Kidney tubule cell (primary cell): ENCODE measurements around the gene DPH6.
"Not testable (repeated sequence)": the region's sequence is repeated elsewhere in the genome, so short reads cannot be mapped to it uniquely, and the experiment has no call there.

Source experiments
- DNase-seq: peaks from one replicate; pipeline ENCODE4 v3.0.0-alpha.2; 2018; ENCODE audit warnings: low spot score

DPH6 gene

DNA sequence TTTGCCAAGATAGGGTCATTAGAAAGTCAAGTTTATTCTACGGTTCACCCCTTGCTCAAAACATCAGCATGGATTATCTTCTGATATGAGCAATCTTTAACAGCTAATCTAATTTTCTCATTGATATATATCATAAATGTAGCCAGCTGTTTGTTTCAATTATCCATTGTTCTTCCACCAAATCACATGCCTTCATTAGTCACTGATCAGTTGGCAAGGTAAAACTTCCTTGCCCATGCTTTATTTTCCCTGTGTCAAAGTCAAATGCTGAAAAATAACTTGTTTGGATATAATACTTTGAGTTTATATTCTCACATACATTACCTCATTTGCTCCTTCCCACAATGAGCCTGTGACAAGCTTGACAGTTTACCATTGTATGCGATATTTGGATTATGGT lies 60.6 kb downstream of the DPH6 start:
- no peak for DNase-seq

DNA sequence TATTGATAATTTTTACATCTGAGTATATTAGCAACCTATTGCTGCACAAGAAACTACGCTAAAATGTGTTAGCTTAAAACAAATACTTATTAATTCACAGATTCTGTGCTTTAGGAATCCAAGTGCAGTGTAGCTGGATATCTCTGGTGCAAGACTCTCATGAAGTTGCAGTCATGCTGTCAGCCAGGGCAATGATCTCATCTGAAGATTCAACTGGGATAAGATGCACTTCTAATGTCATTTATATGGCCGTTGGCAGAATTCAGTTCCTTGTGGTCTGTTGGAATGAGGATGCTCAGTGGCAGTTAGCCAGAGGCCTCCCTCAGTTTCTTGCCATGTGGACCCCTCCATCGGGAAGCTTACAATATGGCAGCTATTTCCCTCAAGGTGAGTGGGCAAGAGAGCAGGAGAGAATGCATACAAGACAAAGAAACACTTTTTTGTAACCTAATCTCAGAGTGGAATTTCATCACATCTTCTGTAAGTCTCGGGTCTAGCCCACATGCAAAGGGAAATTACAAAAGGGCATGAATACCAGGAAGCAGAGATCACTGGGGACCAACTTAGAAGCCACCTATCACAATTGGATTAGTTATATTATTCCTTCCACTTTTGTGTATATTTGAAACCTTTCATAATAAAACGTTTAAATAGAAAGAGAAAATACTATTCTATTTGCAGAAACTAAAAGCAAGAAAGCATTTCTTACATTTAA lies 61.6 kb downstream of the DPH6 start:
- DNase-seq, result no peak

DNA sequence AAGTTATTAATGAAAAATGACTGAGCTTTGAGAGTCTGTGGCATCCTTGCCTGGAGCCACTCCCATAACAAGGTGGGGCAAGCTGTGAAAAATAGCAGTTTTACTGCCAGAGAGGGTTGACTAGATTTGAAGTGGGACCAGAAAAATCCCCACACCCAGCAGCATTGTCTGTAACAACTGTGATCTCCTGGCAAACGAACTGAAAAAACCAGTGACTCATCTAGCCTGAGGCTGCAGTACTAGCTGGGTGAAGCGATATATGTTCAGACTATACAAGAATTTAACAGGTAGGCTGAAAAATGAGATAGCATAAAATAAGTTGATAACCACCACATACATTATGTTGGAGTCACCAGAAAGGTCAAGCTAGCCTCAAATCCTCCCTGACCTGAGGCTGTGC lies 64.0 kb downstream of the DPH6 start:
- DNase-seq, result peak; percentile 73

DNA sequence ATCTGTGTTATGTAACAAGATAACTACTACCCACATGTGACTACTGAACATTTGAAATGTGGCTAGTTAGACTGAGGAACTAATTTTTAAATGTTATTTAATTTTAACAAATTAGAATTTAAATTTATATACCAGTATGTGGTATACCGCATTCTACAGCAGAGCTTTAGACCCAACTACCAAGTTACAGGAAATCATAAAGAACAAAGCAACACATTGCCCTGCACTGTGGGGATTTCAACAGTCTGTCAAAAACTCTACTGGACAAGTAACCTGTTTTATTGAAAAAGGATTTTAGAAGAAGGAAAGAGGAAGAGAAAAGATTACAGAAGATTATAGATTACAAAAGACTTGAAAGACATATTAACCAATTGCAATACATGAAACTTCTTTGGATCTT lies 64.9 kb downstream of the DPH6 start:
- DNase-seq, result no peak

DNA sequence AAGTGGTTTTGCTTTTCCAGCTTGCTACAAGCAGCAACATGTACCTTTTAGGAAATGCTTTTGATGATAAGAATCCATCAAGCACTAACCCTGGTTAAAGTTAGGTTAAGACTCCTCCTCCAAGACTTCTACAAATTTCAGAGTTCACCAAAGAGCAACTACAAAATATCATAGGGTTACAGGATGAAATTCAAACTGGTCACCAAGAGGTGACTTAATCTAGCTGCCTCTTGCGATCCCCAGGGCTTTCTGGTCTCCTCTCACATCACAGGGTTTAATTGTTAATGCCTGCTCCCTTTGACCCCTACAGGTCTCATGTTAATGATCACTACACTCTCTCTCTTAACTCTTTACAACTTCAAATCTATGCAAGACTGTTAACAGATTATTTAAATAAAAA lies 66.5 kb downstream of the DPH6 start:
- DNase-seq, result no peak

DNA sequence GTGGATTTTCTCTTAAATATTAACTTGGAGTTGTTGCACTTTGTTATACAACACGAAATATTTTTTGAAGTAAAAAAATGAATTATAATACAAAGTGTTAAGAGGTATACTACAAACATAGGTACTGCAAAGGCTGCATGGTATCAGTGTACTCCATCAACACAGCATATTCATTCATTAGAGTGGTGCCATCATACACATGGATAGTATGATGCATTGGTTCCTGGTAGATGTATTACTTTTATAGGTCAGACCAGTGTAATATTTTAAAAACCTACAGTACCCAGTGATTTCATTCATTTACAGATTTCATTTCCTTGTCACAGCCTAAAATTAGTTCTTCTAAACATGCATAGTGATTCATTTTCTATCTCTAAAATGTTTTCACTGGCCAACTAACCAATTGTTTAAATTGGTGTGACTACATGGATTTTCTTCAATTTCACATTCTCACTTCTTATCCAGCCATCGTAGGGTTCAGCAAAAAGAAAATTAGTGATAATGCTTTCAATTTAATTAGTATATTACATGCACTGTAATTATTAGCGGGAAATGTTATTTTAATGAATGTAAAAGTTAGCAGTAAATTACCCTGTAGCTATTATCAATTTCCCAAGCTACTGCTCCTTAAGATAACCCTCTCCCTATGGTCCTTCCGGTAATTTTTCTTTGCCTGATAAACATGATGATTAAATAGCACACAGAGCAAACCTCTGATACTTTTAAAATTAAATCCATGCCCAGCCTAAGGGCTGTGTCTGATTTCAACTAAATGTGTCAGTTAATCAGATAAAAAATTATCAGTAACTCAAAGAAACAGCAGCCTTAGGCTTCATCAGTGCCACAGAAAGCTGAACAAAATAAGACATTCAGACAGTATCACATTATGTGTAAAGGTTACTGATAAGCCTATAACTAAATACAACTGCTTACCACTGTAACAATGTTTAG lies 68.4 kb downstream of the DPH6 start:
- DNase-seq, result no peak

DNA sequence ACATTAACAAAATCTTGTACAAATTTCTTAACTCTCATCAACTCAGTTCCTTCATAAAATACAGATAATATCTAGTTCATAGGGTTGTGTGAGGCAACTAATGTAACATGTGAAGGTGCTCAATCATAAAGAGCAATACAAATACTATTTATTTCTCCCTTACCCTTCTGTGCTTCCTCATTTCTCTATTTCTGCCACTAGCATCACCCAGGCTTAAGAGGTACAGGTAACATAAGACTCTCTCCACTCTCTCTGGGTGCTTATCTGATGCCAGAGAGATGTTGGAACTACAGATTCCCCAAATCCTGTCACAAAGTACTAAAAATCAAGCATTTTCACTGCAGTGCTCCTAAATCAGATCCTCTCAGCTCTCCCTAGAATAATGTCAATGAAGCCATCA lies 74.9 kb downstream of the DPH6 start:
- no peak for DNase-seq

DNA sequence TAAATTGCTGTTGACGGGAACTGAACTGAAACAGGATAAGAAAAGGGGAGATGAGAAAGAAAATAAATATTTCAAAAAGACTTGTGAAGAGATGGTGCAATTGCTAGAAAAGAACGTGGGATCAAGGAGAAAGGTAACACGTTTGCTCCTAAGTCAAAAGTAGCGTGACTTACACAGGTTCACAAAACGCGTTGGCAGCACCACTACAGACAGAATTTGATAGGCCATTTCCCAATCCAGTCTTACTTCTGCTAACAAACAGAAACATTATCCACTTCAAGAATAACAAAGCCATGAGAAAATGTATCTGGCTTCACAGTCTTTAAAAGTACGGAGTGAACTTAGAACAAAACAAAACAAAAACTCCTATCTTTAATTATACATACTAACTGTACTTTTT lies 75.5 kb downstream of the DPH6 start:
- DNase-seq, result no peak

DNA sequence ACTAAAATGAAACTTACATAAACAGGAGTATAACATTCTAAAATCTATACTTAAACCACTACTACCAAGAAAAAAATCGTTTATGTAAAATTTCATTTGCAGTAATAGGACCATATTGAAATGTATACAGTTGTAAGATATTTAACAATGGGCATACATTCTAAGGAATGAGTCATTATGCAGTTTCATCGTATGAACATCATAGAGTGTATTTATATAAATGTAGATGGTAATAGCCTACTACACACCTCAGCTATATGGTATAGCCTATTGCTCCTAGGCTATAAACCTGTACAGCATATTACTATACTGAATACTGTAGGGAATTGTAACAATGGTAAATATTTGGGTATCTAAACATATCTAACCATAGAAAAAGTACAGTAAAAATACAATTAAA lies 79.5 kb downstream of the DPH6 start:
- DNase-seq, result no peak

DNA sequence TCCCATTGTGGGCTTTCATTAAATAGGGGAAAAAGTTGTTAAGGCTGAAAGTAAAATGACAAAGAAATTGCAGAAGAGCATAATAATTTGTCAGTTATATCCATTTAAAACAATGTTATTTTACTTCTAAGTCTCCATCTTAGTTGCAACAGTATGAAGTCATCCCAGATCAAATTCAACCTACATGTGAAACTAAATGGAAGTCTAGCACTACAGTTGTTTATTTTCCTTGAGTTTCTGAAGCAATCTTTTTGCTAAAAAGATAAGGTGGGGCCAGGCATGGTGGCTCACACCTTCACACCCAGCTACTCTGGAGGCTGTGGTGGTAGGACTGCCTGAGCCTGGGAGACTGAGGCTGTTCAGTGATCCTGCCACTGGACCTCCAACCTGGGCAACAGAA lies 80.2 kb downstream of the DPH6 start:
- DNase-seq, result no peak

DNA sequence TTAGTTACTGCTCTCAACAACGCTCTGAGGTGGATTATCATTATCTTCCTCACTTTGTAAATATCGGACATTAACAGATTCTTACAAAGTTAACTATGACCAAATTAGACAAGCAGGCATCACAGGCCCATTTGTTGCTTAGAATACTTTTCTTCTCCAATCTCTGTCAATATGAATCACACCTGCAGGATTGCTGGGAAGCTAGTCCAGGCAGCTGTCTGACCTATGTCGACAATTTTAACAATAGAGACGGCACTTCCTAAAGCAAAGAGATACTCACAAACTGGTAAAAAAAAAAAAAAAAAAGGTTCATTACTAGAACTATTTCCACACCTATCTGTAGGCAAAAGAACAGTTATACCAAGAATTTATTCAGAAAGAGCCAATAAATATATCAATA lies 85.3 kb downstream of the DPH6 start:
- no peak for DNase-seq

DNA sequence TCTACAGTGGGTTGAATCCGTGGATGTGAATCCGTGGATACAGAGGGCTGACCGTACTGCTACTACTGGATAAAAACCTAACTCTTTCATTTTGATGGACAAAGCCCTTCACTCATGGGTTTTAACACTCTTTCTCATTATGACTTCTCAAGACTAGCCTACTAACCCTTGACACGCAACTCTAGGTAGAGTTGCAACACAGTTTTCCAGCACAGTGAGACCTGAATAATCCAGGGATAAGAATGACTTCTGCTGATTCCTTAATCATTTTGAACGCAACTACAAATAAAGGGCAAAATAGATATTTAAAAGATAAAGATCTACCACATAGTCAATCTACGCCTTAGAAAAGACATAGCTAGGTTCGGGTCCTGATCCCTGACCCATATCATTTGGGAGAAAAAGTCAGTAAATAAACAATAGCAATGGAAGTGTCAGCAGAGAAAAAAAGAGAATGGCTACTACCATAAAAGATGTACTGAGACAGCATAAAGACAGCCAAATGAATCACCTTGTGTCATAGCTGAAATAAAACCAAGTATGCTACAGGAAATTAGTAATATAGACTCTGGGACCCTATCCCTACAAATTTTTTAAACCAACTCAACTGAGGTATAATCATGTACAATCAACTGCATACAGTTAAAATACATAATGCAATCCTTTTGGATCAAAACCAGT lies 87.6 kb downstream of the DPH6 start:
- DNase-seq, result no peak

DNA sequence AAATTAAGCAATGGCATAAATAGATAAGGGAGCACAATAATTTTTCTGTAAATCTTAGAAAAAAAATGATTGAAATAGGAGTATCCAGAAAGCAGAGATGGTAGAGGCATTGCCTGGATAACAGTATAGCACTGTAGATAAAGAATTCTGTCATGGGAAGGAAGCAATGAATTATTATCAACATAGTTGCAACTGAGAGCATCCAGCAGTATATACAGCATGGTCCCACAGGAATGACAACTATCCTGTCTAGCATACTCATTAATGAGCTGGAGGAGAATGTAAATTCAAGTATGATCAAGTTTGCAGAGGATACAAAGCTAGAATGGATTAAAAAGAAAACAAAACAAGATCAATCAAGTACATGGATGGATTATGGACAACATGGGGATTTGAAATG lies 90.8 kb downstream of the DPH6 start:
- no peak for DNase-seq

DNA sequence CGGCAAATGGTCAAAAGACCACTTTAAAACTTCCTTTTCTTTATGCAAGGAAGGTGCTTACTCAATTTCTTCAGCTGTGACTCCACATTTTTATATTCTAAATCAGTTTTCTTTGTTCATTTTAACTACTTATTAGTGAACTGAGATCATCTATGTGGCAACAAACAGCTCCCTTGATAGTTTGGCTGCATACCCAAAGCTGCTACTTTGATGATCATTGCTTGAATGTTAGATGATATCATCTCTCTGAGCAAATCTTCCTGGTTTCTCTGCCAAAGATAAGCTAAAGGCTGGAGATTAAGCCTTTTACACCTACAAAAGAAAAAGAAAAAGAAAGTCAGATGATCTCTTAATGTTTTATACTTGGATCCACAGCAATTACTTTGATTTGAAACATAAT lies 95.5 kb downstream of the DPH6 start:
- DNase-seq, result peak; percentile 76

DNA sequence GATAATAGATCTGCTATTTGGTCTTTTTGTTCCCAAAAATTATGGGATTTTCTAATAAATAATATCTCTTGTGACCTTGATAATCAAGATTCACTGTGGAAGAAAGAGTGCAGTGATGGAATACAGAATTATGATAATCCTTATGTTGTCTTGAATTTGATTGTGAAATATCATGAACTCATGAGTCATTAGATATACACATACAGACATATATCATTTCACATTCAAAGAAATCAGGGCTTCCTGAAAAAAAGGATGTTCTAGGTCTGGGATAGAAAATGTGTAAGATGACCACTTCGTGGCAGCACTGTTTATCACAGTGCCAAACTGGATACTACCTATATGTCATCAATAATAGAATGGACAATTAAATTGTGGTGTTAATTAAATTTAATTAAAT lies 97.7 kb downstream of the DPH6 start:
- DNase-seq, result no peak

DNA sequence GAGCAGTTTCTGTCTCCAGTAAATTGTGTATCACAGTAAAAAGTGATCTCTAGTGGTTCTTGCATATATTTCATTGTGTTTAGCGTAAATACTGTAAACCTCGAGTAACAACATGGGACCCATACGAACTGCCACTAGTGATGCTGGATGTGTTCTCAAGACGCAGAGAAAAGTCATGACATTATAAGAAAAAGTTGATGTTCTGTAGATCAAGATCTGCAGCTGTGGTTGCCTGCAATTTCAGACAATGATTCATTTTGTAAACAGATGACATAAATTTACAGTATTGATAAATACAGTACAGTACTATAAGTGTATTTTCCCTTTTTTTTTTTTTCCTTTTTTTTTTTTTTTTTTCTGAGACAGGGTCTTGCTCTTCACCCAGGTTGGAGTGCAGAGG lies 100.1 kb downstream of the DPH6 start:
- no peak for DNase-seq

DNA sequence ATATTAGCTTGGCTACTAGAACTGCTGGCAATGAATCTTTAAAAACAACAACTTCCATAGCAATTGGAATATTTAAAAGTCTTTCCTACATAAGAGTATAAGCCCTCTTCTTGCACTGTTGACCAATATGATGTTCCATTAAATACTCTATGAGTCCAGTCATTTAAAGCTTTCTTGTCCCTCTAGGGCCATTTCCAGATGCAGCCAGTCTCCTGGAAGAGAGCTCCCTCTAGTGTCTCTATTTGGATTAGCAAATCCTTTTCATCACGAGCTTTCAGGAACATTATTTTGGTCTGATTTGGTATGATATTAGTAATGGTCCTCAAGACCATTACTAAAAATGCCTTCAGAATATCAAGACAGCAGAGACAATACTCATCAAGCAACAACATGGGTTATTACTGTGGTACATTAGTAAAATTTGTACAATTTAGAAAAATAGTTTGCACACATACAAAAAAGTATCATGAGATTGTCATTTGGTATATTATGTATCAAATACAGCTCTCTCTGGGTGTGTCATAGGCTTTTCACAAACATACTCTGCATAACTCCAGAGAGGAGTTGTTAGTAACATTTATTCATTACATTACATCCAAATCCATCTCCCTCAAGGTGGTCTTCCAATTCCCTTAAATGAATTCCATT lies 101.3 kb downstream of the DPH6 start:
- DNase-seq, result peak; percentile 61

DNA sequence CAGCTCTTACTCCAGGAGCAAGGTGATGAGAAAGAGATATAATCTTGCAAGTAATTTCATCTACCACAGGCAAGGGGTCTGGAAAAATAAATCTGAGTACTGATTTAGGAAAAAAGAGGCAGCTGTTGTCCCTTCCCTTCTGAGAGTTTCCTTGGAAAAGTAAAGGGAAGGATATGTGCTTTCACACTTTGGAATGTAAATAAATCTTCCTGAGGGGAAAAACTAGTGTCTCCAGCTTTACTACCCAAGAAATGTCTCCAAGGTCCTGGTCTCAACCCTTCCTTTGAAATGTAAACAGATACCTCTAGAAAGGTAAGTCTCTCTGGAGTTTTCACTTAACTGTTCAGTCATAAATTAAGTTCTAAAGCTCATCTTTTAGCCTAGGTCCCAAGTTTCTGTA lies 102.6 kb downstream of the DPH6 start:
- no peak for DNase-seq

DNA sequence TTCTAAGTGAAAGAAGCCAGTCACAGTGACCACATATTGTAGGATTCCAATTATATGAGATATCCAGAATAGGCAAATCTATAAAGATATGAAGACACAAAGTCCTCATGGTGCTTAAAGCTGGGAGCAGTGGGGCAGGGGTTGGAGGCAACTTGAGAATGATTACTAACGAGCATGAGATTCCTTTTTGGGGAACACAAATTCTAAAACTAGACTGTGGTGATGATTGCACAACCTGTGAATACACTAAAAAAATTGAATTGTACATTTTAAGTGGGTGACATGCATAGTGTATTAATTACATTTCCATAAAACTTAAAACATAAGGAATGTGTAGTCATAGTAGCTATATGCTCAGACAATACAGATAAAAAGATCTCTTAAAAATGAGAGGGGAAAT lies 103.2 kb downstream of the DPH6 start:
- no peak for DNase-seq

DNA sequence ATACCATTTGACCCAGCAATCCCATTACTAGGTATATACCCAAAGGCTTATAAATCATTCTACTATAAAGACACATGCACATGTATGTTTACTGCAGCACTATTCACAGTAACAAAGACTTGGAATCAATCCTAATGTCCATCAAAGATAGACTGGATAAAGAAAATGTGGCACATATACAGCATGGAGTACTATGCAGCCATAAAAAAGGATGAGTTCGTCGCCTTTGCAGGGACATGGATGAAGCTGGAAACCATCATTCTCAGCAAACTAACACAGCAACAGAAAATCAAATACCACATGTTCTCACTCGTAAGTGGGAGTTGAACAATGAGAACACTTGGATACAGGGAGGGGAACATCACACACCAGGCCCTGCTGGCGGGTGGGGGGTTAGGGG lies 104.7 kb downstream of the DPH6 start:
- DNase-seq, result not testable (repeated sequence)

DNA sequence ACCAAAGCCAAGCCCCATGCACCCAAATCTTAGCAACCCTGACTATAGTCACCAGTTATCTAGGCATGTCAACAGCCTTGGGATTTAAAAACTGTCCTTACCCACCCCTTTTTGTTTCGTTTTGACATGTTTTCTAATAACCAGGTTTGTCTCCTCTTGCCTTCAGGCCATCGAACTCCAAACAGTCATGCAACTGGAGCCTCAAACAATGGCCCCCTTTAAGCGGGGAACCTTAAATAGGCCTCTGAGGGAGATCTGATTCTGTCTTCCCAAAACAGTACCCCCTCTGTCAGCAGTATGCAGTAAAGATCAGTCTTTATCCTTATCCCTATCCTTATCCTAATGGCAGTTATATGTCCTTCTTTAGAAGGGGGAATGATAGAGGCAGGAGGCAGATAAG lies 105.7 kb downstream of the DPH6 start:
- DNase-seq, result no peak

DNA sequence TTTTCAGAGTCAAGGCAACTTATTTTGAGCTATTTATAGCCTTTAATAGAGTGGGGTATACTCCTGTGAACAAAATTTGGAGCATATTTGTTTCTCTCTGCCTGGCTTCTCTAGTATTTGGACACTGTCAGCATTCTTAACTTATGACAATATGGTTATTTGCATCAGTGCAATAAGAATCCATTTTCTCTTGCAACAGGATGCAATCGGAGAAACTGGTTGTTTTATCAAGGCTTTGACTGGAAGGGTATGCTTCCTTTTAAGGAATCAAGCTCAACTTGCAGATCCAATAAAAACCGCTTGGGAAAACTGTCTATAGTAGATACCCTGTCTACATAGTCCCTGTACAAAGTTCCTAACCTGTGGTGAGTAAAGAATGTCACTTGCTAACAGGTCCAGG lies 106.7 kb downstream of the DPH6 start:
- DNase-seq, result no peak
